NT2/D1 (cell line): ENCODE data around the gene KCNK5.

ENCODE experiments used
- DNase-seq: peaks from one replicate; pipeline ENCODE4 v3.0.0-alpha.2; 2011; ENCODE audit warnings: low read depth, low spot score
- H3K27me3 ChIP-seq: 2 replicates; pipeline ENCODE4 v1.6.0; 2011; ENCODE audit warnings: mild to moderate bottlenecking; ENCODE audit not compliant: insufficient read length, insufficient read depth
- H3K36me3 ChIP-seq: 2 replicates; pipeline ENCODE4 v1.6.1; 2011; ENCODE audit warnings: mild to moderate bottlenecking, low read length, mixed read lengths; ENCODE audit not compliant: insufficient read depth, insufficient read length
- H3K4me1 ChIP-seq: 2 replicates; pipeline ENCODE4 v1.5.1; 2011; ENCODE audit not compliant: insufficient read depth, insufficient read length
- H3K4me3 ChIP-seq: 2 replicates; pipeline ENCODE4 v1.5.1; 2011; ENCODE audit warnings: low read depth; ENCODE audit not compliant: insufficient read length
- H3K9ac ChIP-seq: 2 replicates; pipeline ENCODE4 v1.6.0; 2011; ENCODE audit warnings: low read depth; ENCODE audit not compliant: insufficient read length
- H3K9me3 ChIP-seq: 2 replicates; pipeline ENCODE4 v1.5.1; 2011; ENCODE audit warnings: mild to moderate bottlenecking, low read length; ENCODE audit not compliant: insufficient read depth
- SUZ12 ChIP-seq: IDR thresholded peaks from 2 replicates; pipeline ENCODE4 v1.6.1; 2011; ENCODE audit not compliant: insufficient read length, insufficient read depth; ENCODE audit errors: extremely low read depth
- YY1 ChIP-seq: IDR thresholded peaks from 2 replicates; pipeline ENCODE4 v1.6.1; 2011; ENCODE audit not compliant: insufficient read length, insufficient read depth
- ZNF274 ChIP-seq: IDR thresholded peaks from 2 replicates; pipeline ENCODE4 v1.6.1; 2011; ENCODE audit warnings: mild to moderate bottlenecking, low read depth, low read length

KCNK5 gene

GRCh38 chr6:39239527-39240154, 10.4 kb upstream of the KCNK5 start:
- no peak overlapping the region for H3K9ac ChIP-seq
- no peaks in the 10 kb centered on the region for H3K36me3 ChIP-seq
- H3K4me1 ChIP-seq: peaks cover 5% of the 10 kb centered on the region
- TF ChIP-seq ZNF274 (no peak), SUZ12 (no peak), YY1 (no peak)
- H3K4me3 ChIP-seq: no peak overlapping the region
- H3K9me3 ChIP-seq: no peaks in the 10 kb centered on the region
- no peak for DNase-seq
- H3K27me3 ChIP-seq: no peaks in the 10 kb centered on the region

DNA sequence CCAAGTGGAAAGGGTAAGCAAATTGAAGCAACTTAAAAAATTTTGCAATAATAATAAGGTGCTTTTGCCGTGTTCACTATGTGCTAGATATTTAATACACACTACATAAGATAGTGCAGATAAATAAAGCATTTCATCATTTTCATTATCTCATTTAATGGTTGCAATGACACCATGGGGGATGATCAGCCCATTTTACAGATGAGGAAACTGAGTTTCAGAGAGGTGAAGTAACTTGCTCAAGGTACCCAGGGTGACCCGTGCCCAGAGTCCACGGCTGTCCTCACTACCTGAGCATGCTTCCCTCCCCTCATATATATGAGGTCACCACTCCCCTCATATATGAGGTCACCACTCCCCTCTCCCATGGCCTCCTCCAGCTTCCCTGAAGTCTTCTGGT, 7.5 kb upstream of the KCNK5 start:
- H3K4me1 ChIP-seq: peaks cover 4% of the 10 kb centered on the region
- H3K9ac ChIP-seq: no peak overlapping the region
- TF ChIP-seq ZNF274 (no peak), SUZ12 (no peak), YY1 (no peak)
- no peaks in the 10 kb centered on the region for H3K36me3 ChIP-seq
- no peaks in the 10 kb centered on the region for H3K9me3 ChIP-seq
- H3K4me3 ChIP-seq: no peak overlapping the region
- H3K27me3 ChIP-seq: no peaks in the 10 kb centered on the region
- no peak for DNase-seq

- Histone ChIP-seq H3K9me3 (no peaks in the 10 kb centered on the region), H3K4me3 (no peak overlapping the region), H3K36me3 (no peaks in the 10 kb centered on the region), H3K4me1 (no peaks in the 10 kb centered on the region), H3K27me3 (peaks cover 6% of the 10 kb centered on the region), H3K9ac (no peak overlapping the region)
- no peak for DNase-seq
- TF ChIP-seq YY1 (no peak), SUZ12 (no peak), ZNF274 (no peak)
Observed at GRCh38 chr6:39233333-39233732, 4.1 kb upstream of the KCNK5 start.

DNA sequence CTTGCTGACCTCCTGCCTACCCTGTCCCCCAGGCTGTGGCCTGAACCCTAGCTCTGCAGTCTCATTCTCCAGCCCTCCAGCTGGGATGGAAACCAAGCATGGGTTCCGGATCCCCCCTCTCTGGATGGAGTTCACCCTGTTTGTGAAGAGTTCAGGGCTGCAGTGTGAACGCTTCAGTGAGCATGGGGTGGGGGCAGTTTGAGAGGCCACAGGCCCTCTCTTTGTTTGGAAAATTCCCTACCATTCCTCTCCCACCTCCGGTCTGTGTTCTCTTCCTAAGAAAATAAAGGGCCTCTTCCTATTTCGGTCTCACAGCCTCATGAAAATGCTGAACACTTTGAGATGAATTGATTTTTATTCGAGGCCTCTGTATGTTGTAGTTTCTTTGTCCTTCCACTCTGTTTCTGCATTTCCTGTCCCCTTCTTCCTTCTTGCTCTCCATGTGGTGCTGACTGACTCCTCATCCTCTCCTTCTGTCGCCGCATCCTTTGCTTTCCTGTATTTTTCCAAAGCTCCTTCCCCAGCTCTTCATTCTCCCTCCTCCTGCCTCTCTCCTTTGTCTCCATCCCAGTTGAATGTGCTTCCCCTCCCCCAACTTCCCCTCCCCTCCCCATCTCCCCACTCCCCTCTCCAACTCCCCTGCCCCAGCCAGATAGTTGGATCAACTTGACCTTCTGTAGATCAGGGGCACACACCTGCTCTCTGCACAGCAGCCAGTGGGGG, 2.4 kb upstream of the KCNK5 start:
- Histone ChIP-seq H3K36me3 (no peaks in the 10 kb centered on the region), H3K4me3 (no peak overlapping the region), H3K27me3 (peaks cover 18% of the 10 kb centered on the region), H3K9ac (peak overlapping the region; percentile 24), H3K4me1 (no peaks in the 10 kb centered on the region), H3K9me3 (no peaks in the 10 kb centered on the region)
- no peak for TF ChIP-seq SUZ12
- TF ChIP-seq YY1: no peak
- TF ChIP-seq ZNF274: no peak
- no peak for DNase-seq

DNA sequence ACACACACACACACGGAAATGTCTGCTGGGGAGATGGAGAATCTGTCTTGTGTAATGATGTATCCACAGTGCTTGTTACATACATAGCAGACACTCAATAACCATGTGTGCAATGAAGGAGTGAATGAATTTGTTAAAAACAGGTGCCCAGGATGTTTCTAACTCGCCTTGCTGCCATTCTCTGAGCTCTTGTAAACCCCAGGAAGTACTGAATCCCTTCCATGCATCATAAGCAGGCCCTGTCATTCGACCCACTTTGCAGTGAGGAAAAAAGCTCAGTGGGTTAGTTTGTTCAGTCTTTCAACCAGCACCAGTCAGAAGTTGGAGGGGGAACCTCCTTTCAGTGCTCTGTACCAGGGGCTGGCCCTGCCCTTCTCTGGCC, 1.4 kb upstream of the KCNK5 start:
- Histone ChIP-seq H3K36me3 (no peaks in the 10 kb centered on the region), H3K4me1 (no peaks in the 10 kb centered on the region), H3K4me3 (no peak overlapping the region), H3K9me3 (no peaks in the 10 kb centered on the region), H3K27me3 (peaks cover 18% of the 10 kb centered on the region), H3K9ac (no peak overlapping the region)
- no peak for DNase-seq
- no peak for TF ChIP-seq SUZ12
- TF ChIP-seq ZNF274: no peak
- TF ChIP-seq YY1: no peak

DNA sequence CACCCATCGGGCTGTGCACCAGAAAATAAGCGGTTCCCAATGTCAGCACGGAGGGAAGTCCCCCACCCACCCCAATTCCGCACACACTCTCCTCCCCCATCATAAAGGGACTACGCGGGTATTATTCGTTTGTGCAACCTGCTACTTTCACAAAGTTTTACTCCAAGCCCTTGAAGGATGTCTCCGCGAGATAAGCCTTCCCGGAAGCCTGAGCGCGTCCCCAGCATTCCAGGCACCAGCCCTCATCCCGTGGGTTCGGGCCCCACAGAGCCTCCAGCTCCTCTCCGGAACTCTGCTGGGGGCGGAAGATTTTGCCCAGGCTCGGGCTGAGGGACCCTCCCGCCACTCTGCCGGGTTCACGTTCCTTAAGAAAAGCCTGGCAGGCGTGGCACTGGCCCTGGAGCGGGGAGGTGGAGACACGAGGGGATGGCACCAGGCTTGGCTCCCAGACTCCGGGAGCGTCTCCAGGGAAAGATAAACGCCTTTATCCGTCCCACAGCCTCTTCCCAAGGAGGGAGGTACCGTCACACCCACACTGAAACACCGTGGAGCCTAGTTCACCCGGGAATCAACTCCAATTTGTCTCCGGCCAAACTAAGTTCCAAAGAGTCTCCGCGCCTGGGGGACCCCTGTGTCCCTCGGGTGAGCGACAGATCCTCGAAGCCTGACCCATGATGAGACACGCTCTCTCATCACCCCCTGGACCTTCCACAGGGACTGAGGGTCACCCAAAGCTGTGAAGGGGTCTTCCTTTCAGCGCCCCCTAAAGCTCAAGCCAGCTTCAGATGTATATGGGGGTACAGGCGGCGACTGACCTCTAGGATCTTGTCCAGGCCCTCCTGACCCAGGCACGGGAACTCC, 934 bp downstream of the KCNK5 start:
- TF ChIP-seq SUZ12 (no peak), ZNF274 (no peak)
- H3K9ac ChIP-seq: peak overlapping the region; percentile 86
- peaks cover 3% of the 10 kb centered on the region for H3K4me1 ChIP-seq
- H3K4me3 ChIP-seq: peak overlapping the region; percentile 69
- DNase-seq: no peak
- no peaks in the 10 kb centered on the region for H3K36me3 ChIP-seq
- H3K27me3 ChIP-seq: peaks cover 21% of the 10 kb centered on the region
- H3K9me3 ChIP-seq: no peaks in the 10 kb centered on the region

DNA sequence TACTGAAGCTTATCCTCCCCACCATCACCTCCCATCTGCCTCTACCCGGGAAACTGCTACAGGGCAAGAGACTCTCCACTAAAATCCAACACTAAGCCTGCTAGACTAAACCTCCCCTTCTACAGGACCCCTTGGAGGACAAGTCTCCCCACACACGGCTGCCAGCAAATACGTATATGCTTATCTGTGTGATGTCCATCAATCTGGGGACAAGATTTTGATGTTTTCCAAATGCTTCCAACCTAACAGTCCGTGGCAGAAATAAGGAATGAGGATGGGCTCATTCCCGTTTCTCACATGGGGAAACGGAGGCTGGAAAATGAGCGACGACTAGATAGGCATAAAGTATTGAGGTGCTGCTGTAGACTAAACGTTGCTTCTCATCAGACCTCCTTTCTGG, 1.8 kb downstream of the KCNK5 start:
- TF ChIP-seq SUZ12 (no peak), ZNF274 (no peak), YY1 (no peak)
- H3K4me3 ChIP-seq: peak overlapping the region; percentile 8
- no peak overlapping the region for H3K9ac ChIP-seq

More for the DNA sequence above, 1.8 kb downstream of the KCNK5 start:
- peaks cover 30% of the 10 kb centered on the region for H3K27me3 ChIP-seq
- no peaks in the 10 kb centered on the region for H3K36me3 ChIP-seq
- DNase-seq: no peak
- H3K4me1 ChIP-seq: peaks cover 3% of the 10 kb centered on the region
- no peaks in the 10 kb centered on the region; the same call in 1 of the 2 replicates for H3K9me3 ChIP-seq
